DMS114 treated with DMSO at 0.1 percent for 48 hours (cell line): ENCODE measurements around the gene RERG.

ENCODE experiments used
- DNase-seq: peaks from one replicate; lab custom pipeline; 2025; ENCODE audit not compliant: unreplicated experiment; lab: John Stamatoyannopoulos, UW

The RERG gene

GRCh38 chr12:15192720-15193119 lies 28.5 kb downstream of the RERG start:
- no peak for DNase-seq

GRCh38 chr12:15188127-15188526 lies 33.1 kb downstream of the RERG start:
- no peak for DNase-seq

- DNase-seq = no peak
Measured at GRCh38 chr12:15186597-15186996, 34.6 kb downstream of the RERG start.

GRCh38 chr12:15184484-15184883 lies 36.7 kb downstream of the RERG start:
- DNase-seq = no peak

GRCh38 chr12:15183821-15184220 lies 37.4 kb downstream of the RERG start:
- no peak for DNase-seq

GRCh38 chr12:15181017-15181683 lies 40.1 kb downstream of the RERG start:
- no peak for DNase-seq

- DNase-seq = no peak
Measured at GRCh38 chr12:15180325-15180724, 40.9 kb downstream of the RERG start.

GRCh38 chr12:15179672-15180071 lies 41.5 kb downstream of the RERG start:
- no peak for DNase-seq

GRCh38 chr12:15173142-15173541 lies 48.1 kb downstream of the RERG start:
- no peak for DNase-seq

- DNase-seq = no peak
Measured at GRCh38 chr12:15172060-15172822, 49.0 kb downstream of the RERG start.

GRCh38 chr12:15171012-15171655 lies 50.1 kb downstream of the RERG start:
- DNase-seq = no peak

- DNase-seq = no peak
Measured at GRCh38 chr12:15168026-15168678, 53.1 kb downstream of the RERG start.

- DNase-seq = no peak
Measured at GRCh38 chr12:15165012-15165659, 56.1 kb downstream of the RERG start.

GRCh38 chr12:15163030-15163976 lies 57.9 kb downstream of the RERG start:
- no peak for DNase-seq

GRCh38 chr12:15158083-15158482 lies 63.1 kb downstream of the RERG start:
- DNase-seq = no peak

GRCh38 chr12:15157269-15157671 lies 63.9 kb downstream of the RERG start:
- DNase-seq = no peak

- no peak for DNase-seq
Measured at GRCh38 chr12:15155271-15155670, 65.9 kb downstream of the RERG start.

GRCh38 chr12:15154103-15154502 lies 67.1 kb downstream of the RERG start:
- no peak for DNase-seq

- DNase-seq = no peak
Measured at GRCh38 chr12:15152868-15153267, 68.3 kb downstream of the RERG start.

GRCh38 chr12:15152456-15152855 lies 68.8 kb downstream of the RERG start:
- DNase-seq = peak; percentile 8
